ENCODE results near the gene RNF148.
"Not testable (repeated sequence)": the region's sequence is repeated elsewhere in the genome, so short reads cannot be mapped to it uniquely, and the experiment has no call there.

RNF148 gene

DNA sequence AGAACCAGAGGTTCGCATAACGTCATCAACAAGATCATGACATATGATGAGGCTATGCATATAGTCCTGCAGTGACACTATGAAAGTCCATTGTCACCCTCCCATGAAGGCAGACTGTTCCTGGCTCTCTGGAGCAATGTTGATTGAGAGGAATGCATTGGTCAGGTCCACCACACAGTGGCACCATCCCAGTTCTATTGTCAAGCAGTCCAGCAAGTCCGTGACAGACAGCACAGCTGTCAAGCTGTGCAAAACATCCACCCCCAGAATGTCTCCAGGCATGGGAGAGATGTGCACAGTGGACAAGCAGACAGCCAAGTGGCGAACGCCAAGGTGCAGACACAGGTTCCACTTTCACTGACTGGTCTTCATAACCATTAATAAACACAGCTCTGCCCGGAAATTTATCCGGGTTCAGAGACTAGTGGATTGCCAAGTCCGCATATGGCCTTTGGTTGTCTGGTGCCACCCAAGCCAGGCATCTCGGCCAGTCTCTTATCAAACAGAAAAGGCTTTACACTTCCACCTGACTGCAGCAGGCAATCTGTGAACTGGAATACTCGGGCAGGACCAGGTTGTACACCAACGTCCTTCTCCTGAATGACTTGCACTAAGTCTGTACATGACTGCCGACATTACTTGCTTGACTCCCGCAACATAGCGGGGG lies 11.0 kb downstream of the RNF148 start:
- no peak for DNase-seq (ENCODE audit: low read depth)

DNA sequence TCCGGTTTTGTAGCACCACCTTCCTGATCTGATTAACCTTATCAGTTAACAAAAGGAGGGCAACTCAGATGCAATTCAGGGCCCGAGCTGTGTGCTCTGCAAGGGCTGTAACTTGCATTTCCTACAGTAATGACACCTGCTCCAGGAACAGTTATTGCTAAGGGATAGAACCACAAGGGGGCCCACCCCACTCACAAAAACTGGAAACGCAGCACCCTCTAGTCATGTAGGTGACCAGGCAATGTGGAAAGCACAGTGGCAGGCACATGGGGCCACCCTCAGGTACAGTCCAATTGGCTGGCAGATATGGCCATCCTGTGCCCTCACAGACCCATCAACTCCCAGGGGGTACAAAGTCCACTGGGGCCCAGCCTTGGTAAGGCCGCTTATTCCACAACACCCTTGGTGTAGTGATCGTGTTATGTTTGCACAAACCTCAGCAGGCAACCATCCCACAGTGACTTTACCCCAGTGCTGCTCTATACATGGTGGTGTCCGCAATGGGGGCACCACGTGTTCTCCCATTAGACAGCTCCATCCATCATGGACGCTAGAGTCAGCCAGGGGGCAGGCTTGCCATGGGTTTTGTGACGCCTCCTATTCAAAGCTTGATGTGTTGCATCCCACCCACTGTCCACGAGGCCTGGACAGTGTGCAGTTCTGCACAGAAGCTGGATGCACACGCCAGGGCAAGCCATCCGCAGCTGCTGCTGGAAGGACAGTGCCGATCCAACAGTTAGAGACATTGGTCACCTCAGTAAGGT lies 13.2 kb downstream of the RNF148 start:
- no peak for DNase-seq (ENCODE audit: low read depth)

DNA sequence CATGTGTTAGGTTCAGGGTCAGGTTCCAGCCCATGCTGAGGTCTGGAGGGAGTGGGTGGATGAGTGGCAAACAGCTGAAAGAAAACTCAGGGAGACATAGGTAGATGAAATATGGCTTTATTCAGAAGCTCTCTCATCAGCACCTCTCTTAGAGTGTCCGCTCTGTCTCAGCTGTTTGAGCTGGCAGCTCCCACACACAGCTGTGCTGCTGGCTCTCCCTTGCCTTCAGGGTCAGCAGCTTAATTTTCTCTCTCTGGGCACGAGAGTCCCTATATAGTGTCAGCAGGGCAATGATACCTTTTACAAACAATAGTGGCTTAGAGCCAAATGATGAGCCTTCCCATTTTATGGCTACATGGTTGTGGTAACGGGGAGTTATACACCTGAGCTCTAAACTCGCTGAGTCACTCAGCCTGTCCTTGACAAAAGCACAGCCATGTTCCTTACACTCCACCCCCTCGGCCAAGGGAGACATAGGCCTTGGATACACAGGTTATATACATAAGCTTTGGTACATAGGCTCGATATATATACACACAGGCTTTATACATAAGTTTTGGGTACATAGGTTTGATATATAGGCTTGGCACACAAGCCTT lies 14.2 kb downstream of the RNF148 start:
- no peak for DNase-seq (ENCODE audit: low read depth)

DNA sequence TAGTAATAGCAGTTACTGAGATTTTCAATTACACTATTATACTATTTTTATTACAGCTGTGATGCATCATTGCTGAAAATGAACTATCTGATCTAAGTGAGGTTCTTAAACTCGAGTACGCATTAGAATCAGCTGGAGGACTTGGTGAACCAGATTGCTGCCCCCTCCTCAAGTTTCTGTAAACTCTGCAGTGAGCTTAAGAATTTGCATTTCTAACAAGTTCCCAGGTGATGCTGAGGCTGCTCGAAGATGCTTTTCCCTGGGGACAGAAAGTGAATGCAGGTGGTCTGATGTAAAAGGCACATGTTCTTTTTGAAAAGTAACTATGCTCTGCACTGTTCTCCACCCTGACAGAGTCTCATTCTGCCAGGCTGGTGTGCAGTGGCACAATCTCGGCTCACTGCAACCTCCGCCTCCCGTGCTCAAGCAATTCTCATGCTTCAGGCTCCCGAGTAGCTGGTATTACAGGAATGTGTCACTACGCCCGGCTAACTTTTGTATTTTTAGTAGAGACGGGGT lies 16.3 kb downstream of the RNF148 start:
- DNase-seq (ENCODE audit: low read depth): no peak

DNA sequence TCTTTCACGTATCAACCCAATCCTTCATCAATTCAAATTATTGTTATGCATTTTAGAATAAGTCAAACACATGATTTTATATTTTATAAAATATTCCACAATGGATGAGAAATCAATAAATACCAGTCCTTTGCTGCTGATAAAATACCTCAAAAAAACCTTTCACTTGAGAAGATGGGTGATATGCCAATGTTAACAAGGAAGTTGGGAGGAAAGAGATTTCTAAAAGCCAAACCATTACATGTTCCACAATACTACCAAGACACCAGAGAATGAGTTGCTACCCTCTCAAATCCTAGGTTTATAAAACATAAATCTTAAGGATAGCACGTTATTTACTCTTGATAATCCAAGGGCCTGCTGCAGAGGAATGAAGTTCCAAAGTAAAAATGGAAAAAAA lies 18.2 kb downstream of the RNF148 start:
- no peak for DNase-seq (ENCODE audit: low read depth)

DNA sequence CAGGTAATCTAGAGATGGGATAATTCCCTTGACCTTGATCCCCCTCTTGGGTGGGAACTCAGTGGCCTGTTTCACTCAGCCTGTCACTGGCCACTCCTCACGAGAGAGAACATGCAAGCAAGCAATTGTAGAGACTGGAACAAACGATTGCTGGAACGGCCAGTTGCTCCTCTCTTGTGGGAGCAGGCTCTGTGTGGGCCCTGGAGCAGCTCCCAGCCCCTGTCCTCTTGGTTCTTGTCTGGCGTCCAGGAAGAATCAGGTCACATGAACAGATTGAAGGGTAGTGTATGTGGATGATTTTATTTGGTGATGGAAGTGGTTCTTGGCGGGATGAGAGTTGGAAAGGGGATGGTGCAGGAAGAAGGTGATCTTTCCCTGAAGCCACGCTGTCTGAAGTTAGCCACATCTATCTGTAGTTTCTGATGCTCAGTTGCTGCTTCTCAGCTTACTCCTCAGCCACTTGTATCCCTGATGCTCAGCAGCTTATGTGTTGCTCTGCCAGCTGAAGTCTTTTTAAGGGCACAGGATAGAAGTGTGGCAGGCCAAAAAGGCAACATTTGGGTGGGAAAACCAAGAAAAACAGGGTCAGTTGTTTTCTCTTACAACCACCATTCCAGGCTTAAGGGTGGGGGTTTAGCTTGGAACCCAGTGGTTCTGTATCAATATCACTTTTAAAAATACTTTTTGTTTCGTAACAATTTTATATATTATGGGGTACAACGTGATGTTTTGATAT lies 19.7 kb downstream of the RNF148 start:
- DNase-seq (ENCODE audit: low read depth): no peak

DNA sequence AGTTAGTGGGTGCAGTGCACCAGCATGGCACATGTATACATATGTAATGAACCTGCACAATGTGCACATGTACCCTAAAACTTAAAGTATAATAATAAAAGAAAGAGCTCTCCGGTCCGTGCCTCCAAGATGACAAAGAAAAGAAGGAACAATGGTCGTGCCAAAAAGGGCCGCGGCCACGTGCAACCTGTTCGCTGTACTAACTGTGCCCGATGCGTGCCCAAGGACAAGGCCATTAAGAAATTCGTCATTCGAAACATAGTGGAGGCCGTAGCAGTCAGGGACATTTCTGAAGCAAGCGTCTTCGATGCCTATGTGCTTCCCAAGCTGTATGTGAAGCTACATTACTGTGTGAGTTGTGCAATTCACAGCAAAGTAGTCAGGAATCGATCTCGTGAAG lies 21.5 kb downstream of the RNF148 start:
- DNase-seq (ENCODE audit: low read depth): not testable (repeated sequence)

DNA sequence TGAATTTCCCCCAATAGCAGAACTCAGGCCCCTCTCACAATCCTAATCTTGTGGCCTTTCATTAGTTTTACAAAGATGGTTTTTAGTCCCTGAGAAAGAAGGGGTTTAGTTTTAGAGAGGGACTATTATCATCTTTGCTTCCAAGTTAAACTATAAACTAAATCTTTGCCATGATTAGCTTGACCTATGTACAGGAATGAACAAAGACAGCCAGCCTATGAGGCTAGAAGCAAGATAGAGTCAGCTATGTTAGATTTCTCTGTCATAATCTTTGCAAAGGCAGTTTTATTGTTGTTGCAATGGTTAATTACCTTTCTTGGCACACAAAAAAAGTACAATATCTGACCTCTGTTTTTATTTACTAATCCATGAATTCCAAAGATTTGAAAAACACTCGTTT lies 22.9 kb downstream of the RNF148 start:
- no peak for DNase-seq (ENCODE audit: low read depth)

DNA sequence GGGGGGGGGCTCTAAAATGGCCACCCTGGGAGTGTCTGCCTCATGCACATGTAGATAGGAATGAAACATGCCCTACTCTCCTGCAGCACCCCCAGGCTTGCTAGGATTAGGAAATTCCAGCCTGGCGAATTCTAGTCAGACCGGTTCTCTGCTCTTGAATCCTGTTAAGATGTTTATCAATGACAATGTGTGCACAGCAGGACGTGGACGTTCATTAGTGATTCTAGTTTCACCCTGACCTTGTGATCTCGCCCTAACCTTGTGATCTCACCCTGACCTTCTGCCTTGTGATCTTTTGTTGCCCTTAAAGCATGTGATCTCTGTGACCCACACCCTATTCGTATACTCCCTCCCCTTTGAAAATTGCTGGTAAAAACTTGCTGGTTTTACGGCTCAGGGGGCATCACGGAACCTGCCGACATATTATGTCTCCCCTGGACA lies 23.4 kb downstream of the RNF148 start:
- not testable (repeated sequence) for DNase-seq (ENCODE audit: low read depth)

DNA sequence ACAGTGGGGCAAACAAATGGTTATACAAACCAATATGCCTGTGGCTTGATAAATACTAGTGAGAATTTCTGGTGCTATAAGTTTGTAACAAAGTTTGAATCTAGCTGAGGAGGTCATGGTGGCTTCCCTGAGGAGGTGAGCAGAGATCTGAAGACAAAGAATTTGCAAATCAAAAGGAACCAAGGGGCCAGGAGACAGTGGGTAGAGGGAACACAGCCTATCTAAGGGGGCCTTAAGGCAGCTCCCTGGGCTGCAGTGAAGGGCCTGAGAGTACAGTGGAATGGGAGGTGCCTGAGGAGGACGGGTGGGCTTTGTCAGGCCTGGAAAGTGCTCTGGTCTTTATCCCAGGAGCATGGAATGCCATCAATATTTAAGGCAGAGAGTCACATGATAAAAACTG lies 25.6 kb downstream of the RNF148 start:
- no peak for DNase-seq (ENCODE audit: low read depth)

DNA sequence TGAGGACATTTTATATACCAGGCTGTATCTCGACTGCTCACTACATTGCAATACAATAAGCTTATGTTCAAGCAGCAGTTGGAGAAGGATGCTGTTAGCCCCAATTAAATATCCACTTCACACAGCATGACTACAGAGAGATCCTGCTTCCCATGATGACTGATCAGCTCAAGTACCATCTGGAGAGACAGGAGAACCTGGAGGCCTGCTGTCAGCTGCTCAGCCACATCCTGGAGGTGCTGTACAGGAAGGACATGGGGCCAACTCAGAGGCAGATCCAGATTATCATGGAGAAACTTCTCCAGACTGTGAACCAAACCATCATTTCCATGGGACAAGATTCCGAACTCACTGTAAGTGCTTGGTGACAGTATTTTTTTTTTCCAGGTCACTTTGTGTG lies 26.3 kb downstream of the RNF148 start:
- no peak for DNase-seq (ENCODE audit: low read depth)

DNA sequence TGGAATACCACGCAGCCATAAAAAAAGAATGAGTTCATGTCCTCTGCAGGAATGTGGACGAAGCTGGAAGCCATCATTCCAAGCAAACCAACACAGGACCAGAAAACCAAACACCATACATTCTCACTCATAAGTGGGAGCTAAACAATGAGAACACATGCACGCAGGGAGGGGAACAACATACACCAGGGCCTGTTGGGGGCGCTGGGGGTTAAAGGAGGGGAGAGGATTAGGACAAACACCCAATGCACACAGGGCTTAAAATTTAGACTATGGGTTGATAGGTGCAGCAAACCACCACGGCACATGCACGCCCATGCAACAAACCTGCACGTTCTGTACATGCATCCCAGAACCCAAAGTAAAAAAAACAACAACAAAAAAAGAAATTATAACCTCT lies 27.1 kb downstream of the RNF148 start:
- DNase-seq (ENCODE audit: low read depth): no peak

DNA sequence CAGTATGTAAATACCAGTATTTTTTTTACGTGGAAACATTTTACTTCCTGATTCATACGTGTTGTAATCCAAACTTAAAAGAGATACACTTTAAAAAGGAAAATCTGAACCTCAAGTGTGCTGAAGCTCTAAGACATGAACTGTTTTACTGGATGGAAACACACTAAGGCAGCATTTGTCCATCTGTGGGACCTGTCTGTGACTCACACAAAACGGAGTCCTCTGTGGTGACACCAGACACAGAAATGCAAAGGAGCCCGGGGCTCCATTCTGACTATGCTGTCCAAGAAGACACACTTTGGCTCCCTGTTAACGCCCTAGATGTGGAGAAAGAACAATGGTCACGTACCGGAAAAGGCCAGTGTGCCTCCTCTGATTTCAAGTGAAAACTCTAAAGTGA lies 27.7 kb downstream of the RNF148 start:
- DNase-seq (ENCODE audit: low read depth): no peak

DNA sequence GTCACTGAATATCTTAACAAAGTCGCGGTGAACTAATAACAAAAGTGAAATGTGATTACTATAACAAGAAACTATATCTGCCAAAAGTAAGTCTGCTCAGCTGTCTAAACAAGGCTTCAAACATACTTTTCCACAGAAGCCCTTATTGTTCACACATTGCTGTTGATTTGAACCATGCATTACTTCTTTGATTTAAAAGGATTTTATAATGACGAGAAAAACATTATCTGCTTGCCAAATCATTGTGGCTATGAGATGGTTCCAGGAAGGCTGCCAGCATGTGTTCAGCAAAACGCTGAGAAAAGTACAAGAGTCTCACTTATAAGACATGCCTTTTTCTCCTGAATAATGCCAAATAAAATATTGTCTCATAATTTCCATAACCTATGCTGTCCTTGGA lies 28.2 kb downstream of the RNF148 start:
- DNase-seq (ENCODE audit: low read depth): no peak

DNA sequence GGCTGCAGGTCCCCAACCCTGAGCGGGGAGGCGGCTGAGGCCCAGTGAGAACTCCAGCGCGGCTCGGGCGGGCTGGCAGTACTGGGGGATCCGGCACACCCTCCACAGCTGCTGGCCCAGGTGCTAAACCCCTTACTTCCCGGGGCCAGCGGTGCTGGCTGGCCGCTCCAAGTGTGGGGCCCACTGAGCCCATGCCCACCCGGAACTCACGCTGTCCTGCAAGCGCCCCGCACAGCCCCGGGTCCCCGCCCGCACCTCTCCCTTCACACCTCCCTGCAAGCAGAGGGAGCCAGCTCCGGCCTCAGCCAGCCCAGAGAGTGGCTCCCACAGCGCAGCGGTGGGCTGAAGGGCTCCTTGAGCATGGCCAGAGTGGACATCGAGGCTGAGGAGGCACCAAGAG lies 28.8 kb downstream of the RNF148 start:
- no peak for DNase-seq (ENCODE audit: low read depth)

DNA sequence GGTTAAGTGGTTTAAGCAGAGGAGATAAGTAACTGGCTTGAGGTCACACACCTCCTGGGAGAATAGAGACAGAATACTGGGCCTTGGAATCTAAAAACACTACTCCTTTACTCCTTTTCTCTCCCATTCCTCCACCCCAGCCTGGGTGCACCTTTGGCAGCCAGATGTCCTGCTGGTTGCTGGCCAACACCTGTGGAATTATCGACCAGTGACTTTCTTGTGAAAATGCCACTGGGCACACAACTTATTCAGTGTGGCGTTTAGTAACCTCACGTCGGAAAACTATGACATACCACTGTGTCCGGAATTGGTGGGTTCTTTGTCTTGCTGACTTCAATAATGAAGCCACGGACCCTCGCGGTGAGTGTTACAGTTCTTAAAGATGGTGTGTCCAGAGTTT lies 30.2 kb downstream of the RNF148 start:
- DNase-seq (ENCODE audit: low read depth): no peak

DNA sequence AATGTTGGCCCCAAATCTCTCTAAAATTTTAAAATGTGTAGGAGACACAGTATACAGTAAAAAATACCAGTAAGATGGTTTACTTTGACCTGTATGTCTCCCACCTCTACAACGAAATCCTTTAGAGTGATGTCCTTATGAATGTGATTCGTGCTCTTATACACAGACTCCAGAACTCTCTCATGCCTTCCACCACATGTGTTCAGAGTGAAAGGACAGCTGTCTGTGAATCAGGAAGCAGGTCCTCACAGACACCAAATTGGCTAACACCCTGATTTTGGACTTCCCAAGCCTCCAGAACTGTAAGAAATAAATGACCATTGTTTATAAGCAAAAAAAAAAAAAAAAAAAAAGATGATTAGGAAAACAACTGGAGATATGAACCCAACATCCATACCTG lies 39.0 kb downstream of the RNF148 start:
- DNase-seq (ENCODE audit: low read depth): no peak

DNA sequence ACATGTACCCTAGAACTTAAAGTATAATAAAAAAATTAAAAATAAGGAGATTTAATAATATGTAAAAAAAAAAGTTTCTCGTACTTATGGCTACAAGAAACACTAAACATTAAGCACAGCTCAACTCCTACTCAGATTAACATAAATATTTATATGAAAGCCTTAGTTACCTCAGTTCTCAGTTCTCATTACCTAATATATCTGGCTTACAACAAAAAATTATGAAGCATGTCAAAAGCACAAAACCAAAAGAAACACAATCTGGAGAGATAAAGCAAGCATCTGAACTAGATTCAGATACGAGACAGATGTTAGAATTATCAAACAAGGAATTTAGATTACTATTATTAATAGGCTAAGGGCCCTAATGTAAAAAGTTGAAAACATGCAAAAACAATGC lies 43.9 kb downstream of the RNF148 start:
- DNase-seq (ENCODE audit: low read depth): no peak

DNA sequence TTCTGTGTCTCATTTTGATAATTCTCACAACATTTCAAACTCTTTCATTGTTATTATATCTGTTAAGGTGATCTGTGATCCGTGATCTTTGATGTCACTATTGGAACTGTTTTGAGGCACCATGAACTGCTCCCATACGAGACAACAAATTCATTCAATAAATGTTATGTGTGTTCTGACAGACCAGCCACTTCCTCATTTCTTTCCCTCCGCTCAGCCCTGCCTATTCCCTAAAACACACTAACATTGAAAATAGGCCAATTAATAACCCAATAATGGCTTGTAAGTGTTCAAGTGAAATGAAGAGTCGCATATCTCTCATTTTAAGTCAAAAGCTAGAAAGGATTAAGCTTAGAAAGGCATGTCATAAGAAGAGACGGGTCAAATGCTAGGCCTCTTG lies 49.0 kb downstream of the RNF148 start:
- DNase-seq (ENCODE audit: low read depth): no peak

DNA sequence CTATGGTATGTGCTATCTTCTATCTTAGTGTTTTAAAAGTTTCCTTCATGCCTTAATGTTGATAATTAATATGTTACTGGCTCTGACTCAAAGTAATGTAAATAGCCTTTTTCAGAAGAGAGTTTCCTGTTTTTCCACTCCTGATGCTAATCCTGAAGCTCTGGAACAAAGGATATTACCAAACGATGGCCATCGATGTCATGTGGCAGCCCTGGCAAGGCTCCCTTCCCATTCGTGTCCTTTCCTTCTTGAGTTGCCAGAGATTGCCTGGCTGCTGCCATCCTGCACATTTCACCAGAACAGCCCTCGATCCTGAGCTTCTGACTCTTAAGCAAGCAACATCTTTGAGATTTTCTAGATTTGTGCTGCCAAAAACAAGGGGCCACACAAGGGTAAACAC lies 49.8 kb downstream of the RNF148 start:
- no peak for DNase-seq (ENCODE audit: low read depth)

All from activated T-helper 1 cell treated with Interleukin-2 at 50 U/mL for 16 hours (primary cell).